WTC11 (cell line): ENCODE data around the gene MSH2. TPM values are rescaled to one million over a fixed set of nuclear protein-coding genes. Genes with fewer than 3 reads are reported as not detected.

Experiments used
- ATAC-seq: fragments of 200-7000 bp; cut with Tn5 transposase; 2 replicates; pipeline ENCODE4 v1.10.0; 2021; ENCODE audit warnings: mild to moderate bottlenecking, moderate library complexity
- CTCF ChIA-PET: fragments of 300-600 bp; sonication (Branson Sonifier 250); formaldehyde crosslinking; loops from one replicate; lab custom pipeline; 2021; ENCODE audit warnings: antibody characterized with exemption; lab: Charles Lee
- POLR2A ChIA-PET: fragments of 350-600 bp; sonication (Branson Sonifier 250); formaldehyde crosslinking; loops from one replicate; lab custom pipeline; 2021; ENCODE audit warnings: antibody characterized with exemption; lab: Charles Lee
- DNase-seq: peaks from one replicate; pipeline ENCODE4 v3.0.0; 2021; ENCODE audit warnings: low spot score
- H3K27ac Mint-ChIP-seq: 2 replicates; pipeline ENCODE4 v1.8.0; 2021; ENCODE audit warnings: mixed read lengths
- H3K27me3 Mint-ChIP-seq: 2 replicates; pipeline ENCODE4 v1.8.0; 2021; ENCODE audit warnings: low read depth, mild to moderate bottlenecking, moderate library complexity, mixed read lengths
- H3K36me3 Mint-ChIP-seq: 2 replicates; pipeline ENCODE4 v1.8.0; 2021; ENCODE audit warnings: mixed read lengths
- H3K4me1 Mint-ChIP-seq: 2 replicates; pipeline ENCODE4 v1.8.0; 2022; ENCODE audit warnings: mixed read lengths
- H3K4me3 Mint-ChIP-seq: 2 replicates; pipeline ENCODE4 v1.8.0; 2021; ENCODE audit warnings: mild to moderate bottlenecking, moderate library complexity, mixed read lengths
- H3K9me3 Mint-ChIP-seq: 2 replicates; pipeline ENCODE4 v1.8.0; 2021; ENCODE audit warnings: mixed read lengths
- CBFB ChIP-seq: sonication (generic); formaldehyde crosslinking; IDR thresholded peaks from 2 replicates; pipeline ENCODE4 v1.8.1; 2022; ENCODE audit warnings: mild to moderate bottlenecking, low read depth, missing genetic modification reagents
- CREB1 ChIP-seq: sonication (generic); formaldehyde crosslinking; IDR thresholded peaks from 2 replicates; pipeline ENCODE4 v1.8.0; 2023; ENCODE audit warnings: mild to moderate bottlenecking, missing genetic modification reagents
- CREM ChIP-seq: sonication (generic); formaldehyde crosslinking; IDR thresholded peaks from 2 replicates; pipeline ENCODE4 v1.8.1; 2022; ENCODE audit warnings: mild to moderate bottlenecking, missing genetic modification reagents, moderate library complexity
- ETV6 ChIP-seq: sonication (generic); formaldehyde crosslinking; IDR thresholded peaks from 2 replicates; pipeline ENCODE4 v1.8.1; 2022; ENCODE audit warnings: mild to moderate bottlenecking, missing genetic modification reagents
- FOXJ3 ChIP-seq: sonication (generic); formaldehyde crosslinking; IDR thresholded peaks from 2 replicates; pipeline ENCODE4 v1.9.0; 2021; ENCODE audit warnings: missing genetic modification reagents, mild to moderate bottlenecking, borderline replicate concordance
- GABPB1 ChIP-seq: sonication (generic); formaldehyde crosslinking; IDR thresholded peaks from 2 replicates; pipeline ENCODE4 v1.8.1; 2023; ENCODE audit warnings: mild to moderate bottlenecking, missing genetic modification reagents
- NFATC4 ChIP-seq: fragments of 250-450 bp; sonication (Bioruptor Pico); IDR thresholded peaks from 2 replicates; pipeline ENCODE4 v1.9.0; 2021; ENCODE audit warnings: mild to moderate bottlenecking
- OVOL2 ChIP-seq: fragments of 250-450 bp; sonication (Bioruptor Pico); IDR thresholded peaks from 2 replicates; pipeline ENCODE4 v1.9.0; 2021; ENCODE audit warnings: mild to moderate bottlenecking, borderline replicate concordance
- RELA ChIP-seq: sonication (generic); formaldehyde crosslinking; IDR thresholded peaks from 2 replicates; pipeline ENCODE4 v1.8.1; 2022; ENCODE audit warnings: missing genetic modification reagents, mild to moderate bottlenecking, borderline replicate concordance
- SP1 ChIP-seq: sonication (generic); formaldehyde crosslinking; conservative IDR thresholded peaks from 2 replicates; pipeline ENCODE4 v1.8.1; 2022; ENCODE audit warnings: missing genetic modification reagents
- ZNF138 ChIP-seq: sonication (generic); formaldehyde crosslinking; conservative IDR thresholded peaks from 2 replicates; pipeline ENCODE4 v1.8.1; 2022; ENCODE audit warnings: mild to moderate bottlenecking, moderate library complexity, missing genetic modification reagents
- total RNA-seq: library from RNA; stranded (reverse); gene quantifications from 3 replicates; pipeline ENCODE4 v1.2.3, GENCODE V29; 2021
- TF ChIP-seq, protein P1 (sequence below): sonication (generic); formaldehyde crosslinking; IDR thresholded peaks from 2 replicates; pipeline ENCODE4 v1.8.0; 2022; ENCODE audit warnings: mild to moderate bottlenecking, missing genetic modification reagents
- TF ChIP-seq, protein P2 (sequence below): fragments of 250-450 bp; sonication (Bioruptor Pico); IDR thresholded peaks from 2 replicates; pipeline ENCODE4 v1.8.0; 2021; ENCODE audit warnings: mild to moderate bottlenecking
- TF ChIP-seq, protein P3 (sequence below): sonication (generic); formaldehyde crosslinking; IDR thresholded peaks from 2 replicates; pipeline ENCODE4 v1.8.1; 2023; ENCODE audit warnings: mild to moderate bottlenecking, moderate library complexity, missing genetic modification reagents
- TF ChIP-seq, protein P4 (sequence below): sonication (generic); formaldehyde crosslinking; IDR thresholded peaks from 2 replicates; pipeline ENCODE4 v1.8.1; 2023; ENCODE audit warnings: mild to moderate bottlenecking, missing genetic modification reagents
- TF ChIP-seq, protein P5 (sequence below): sonication (generic); formaldehyde crosslinking; IDR thresholded peaks from 2 replicates; pipeline ENCODE4 v1.8.0; 2022; ENCODE audit warnings: mild to moderate bottlenecking, missing genetic modification reagents
- TF ChIP-seq, protein P6 (sequence below): sonication (generic); formaldehyde crosslinking; IDR thresholded peaks from 2 replicates; pipeline ENCODE4 v1.8.1; 2022; ENCODE audit warnings: missing genetic modification reagents, borderline replicate concordance
- TF ChIP-seq, protein P7 (sequence below): fragments of 250-450 bp; sonication (Bioruptor Pico); IDR thresholded peaks from 2 replicates; pipeline ENCODE4 v1.9.0; 2021; ENCODE audit warnings: mild to moderate bottlenecking

The MSH2 gene
- total RNA-seq, 1 experiment from 2014 or later, result 244 TPM

DNA sequence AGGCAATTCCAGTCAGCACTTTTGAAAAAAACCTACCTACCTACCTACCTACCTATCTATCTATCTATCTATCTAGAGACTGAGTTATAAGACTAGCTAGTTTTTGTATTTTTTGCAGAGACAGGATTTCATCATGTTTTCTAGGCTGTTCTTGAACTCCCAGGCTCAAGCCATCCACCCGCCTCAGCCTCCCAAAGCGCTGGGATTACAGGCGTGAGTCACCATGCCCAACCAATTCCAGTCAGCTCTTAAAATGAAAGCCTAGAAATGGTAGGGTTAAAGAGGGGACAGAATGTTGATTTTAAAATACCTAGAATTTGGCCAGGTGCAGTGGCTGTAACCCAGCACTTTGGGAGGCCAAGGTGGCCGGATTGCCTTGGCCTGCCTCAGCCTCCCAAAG, 19.1 kb downstream of the MSH2 start:
- DNase-seq, result no peak

DNA sequence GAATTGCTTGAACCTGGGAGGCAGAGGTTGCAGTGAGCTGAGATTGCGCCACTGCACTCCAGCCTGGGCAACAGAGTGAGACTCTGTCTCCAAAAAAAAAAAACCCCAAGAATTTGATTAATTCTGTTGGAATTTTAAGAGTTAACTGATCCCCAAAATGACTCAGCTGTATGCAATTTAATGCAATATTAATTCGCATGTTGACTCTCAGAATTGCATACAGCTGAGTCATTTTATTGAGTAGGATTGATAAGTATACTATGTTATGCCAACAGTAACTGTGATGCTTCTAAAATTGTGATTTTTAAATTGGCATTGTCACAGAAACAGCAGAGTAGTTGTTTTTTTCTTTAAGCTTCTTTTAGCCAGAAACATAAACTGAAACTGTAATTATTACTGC, 19.6 kb downstream of the MSH2 start:
- no peaks in the 10 kb centered on the region for H3K27me3 Mint-ChIP-seq
- TF ChIP-seq, protein P1, sequence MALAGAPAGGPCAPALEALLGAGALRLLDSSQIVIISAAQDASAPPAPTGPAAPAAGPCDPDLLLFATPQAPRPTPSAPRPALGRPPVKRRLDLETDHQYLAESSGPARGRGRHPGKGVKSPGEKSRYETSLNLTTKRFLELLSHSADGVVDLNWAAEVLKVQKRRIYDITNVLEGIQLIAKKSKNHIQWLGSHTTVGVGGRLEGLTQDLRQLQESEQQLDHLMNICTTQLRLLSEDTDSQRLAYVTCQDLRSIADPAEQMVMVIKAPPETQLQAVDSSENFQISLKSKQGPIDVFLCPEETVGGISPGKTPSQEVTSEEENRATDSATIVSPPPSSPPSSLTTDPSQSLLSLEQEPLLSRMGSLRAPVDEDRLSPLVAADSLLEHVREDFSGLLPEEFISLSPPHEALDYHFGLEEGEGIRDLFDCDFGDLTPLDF (CRISPR knock-in tag), result no peak
- TF ChIP-seq FOXJ3 (CRISPR knock-in tag) (no peak), CREM (CRISPR knock-in tag) (no peak), NFATC4 (CRISPR knock-in tag) (no peak), ETV6 (CRISPR knock-in tag) (no peak), ZNF138 (no peak), GABPB1 (no peak), OVOL2 (CRISPR knock-in tag) (no peak), SP1 (CRISPR knock-in tag) (no peak), CREB1 (no peak), RELA (CRISPR knock-in tag) (no peak), CBFB (CRISPR knock-in tag) (no peak)
- TF ChIP-seq, protein P2, sequence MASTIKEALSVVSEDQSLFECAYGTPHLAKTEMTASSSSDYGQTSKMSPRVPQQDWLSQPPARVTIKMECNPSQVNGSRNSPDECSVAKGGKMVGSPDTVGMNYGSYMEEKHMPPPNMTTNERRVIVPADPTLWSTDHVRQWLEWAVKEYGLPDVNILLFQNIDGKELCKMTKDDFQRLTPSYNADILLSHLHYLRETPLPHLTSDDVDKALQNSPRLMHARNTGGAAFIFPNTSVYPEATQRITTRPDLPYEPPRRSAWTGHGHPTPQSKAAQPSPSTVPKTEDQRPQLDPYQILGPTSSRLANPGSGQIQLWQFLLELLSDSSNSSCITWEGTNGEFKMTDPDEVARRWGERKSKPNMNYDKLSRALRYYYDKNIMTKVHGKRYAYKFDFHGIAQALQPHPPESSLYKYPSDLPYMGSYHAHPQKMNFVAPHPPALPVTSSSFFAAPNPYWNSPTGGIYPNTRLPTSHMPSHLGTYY (CRISPR knock-in tag), result no peak
- TF ChIP-seq, protein P3, sequence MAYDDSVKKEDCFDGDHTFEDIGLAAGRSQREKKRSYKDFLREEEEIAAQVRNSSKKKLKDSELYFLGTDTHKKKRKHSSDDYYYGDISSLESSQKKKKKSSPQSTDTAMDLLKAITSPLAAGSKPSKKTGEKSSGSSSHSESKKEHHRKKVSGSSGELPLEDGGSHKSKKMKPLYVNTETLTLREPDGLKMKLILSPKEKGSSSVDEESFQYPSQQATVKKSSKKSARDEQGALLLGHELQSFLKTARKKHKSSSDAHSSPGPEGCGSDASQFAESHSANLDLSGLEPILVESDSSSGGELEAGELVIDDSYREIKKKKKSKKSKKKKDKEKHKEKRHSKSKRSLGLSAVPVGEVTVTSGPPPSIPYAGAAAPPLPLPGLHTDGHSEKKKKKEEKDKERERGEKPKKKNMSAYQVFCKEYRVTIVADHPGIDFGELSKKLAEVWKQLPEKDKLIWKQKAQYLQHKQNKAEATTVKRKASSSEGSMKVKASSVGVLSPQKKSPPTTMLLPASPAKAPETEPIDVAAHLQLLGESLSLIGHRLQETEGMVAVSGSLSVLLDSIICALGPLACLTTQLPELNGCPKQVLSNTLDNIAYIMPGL, result no peak
- TF ChIP-seq, protein P4, sequence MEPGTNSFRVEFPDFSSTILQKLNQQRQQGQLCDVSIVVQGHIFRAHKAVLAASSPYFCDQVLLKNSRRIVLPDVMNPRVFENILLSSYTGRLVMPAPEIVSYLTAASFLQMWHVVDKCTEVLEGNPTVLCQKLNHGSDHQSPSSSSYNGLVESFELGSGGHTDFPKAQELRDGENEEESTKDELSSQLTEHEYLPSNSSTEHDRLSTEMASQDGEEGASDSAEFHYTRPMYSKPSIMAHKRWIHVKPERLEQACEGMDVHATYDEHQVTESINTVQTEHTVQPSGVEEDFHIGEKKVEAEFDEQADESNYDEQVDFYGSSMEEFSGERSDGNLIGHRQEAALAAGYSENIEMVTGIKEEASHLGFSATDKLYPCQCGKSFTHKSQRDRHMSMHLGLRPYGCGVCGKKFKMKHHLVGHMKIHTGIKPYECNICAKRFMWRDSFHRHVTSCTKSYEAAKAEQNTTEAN (CRISPR knock-in tag), result no peak
- TF ChIP-seq, protein P5, sequence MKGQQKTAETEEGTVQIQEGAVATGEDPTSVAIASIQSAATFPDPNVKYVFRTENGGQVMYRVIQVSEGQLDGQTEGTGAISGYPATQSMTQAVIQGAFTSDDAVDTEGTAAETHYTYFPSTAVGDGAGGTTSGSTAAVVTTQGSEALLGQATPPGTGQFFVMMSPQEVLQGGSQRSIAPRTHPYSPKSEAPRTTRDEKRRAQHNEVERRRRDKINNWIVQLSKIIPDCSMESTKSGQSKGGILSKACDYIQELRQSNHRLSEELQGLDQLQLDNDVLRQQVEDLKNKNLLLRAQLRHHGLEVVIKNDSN, result no peak

More for the DNA sequence above, 19.1 kb downstream of the MSH2 start:
- H3K4me3 Mint-ChIP-seq, result no peak overlapping the region
- H3K27ac Mint-ChIP-seq, result peak overlapping the region; percentile 82; the same call in 1 of the 2 replicates
- no peak for ATAC-seq
- no peaks in the 10 kb centered on the region for H3K27me3 Mint-ChIP-seq
- H3K4me1 Mint-ChIP-seq, result no peaks in the 10 kb centered on the region; the same call in 1 of the 2 replicates
- CTCF ChIA-PET, result interaction anchor here (1.3 kb wide), 1 partner anchor 34 kb away, joined by 3 read pairs; no protein-coding TSS in a partner anchor
- H3K9me3 Mint-ChIP-seq, result no peaks in the 10 kb centered on the region
- peaks cover 76% of the 10 kb centered on the region for H3K36me3 Mint-ChIP-seq
- TF ChIP-seq, protein P6, sequence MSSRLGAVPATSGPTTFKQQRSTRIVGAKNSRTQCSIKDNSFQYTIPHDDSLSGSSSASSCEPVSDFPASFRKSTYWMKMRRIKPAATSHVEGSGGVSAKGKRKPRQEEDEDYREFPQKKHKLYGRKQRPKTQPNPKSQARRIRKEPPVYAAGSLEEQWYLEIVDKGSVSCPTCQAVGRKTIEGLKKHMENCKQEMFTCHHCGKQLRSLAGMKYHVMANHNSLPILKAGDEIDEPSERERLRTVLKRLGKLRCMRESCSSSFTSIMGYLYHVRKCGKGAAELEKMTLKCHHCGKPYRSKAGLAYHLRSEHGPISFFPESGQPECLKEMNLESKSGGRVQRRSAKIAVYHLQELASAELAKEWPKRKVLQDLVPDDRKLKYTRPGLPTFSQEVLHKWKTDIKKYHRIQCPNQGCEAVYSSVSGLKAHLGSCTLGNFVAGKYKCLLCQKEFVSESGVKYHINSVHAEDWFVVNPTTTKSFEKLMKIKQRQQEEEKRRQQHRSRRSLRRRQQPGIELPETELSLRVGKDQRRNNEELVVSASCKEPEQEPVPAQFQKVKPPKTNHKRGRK (CRISPR knock-in tag), result no peak
- TF ChIP-seq, protein P7, sequence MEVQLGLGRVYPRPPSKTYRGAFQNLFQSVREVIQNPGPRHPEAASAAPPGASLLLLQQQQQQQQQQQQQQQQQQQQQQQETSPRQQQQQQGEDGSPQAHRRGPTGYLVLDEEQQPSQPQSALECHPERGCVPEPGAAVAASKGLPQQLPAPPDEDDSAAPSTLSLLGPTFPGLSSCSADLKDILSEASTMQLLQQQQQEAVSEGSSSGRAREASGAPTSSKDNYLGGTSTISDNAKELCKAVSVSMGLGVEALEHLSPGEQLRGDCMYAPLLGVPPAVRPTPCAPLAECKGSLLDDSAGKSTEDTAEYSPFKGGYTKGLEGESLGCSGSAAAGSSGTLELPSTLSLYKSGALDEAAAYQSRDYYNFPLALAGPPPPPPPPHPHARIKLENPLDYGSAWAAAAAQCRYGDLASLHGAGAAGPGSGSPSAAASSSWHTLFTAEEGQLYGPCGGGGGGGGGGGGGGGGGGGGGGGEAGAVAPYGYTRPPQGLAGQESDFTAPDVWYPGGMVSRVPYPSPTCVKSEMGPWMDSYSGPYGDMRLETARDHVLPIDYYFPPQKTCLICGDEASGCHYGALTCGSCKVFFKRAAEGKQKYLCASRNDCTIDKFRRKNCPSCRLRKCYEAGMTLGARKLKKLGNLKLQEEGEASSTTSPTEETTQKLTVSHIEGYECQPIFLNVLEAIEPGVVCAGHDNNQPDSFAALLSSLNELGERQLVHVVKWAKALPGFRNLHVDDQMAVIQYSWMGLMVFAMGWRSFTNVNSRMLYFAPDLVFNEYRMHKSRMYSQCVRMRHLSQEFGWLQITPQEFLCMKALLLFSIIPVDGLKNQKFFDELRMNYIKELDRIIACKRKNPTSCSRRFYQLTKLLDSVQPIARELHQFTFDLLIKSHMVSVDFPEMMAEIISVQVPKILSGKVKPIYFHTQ (CRISPR knock-in tag), result 0 out of 2 replicates have a peak, but pooled peaks have one; percentile 1
- TF ChIP-seq, protein P4 (CRISPR knock-in tag), result no peak
- TF ChIP-seq, all 79 proteins: peak for 1
- POLR2A ChIA-PET, result no interaction called here

More for the DNA sequence above, 19.6 kb downstream of the MSH2 start:
- Mint-ChIP-seq H3K27ac (no peak overlapping the region), H3K9me3 (no peaks in the 10 kb centered on the region), H3K4me1 (no peaks in the 10 kb centered on the region; the same call in 1 of the 2 replicates), H3K4me3 (no peak overlapping the region), H3K36me3 (peaks cover 76% of the 10 kb centered on the region)
- ATAC-seq, result no peak
- ChIA-PET CTCF (interaction anchor here (1.3 kb wide), 1 partner anchor 34 kb away, joined by 3 read pairs; no protein-coding TSS in a partner anchor), POLR2A (no interaction called here)
- DNase-seq, result no peak
